Mesendoderm (in vitro differentiated cells): Measurements from ENCODE around the gene TKFC.
"Not testable (repeated sequence)": the region's sequence is repeated elsewhere in the genome, so short reads cannot be mapped to it uniquely, and the experiment has no call there.

Experiments used
- DNase-seq: peaks from one replicate; pipeline ENCODE4 v3.0.0; 2013
- H2AK5ac ChIP-seq: 2 replicates; pipeline ENCODE4 v1.6.1; 2013; ENCODE audit warnings: low read length, inconsistent platforms
- H2BK120ac ChIP-seq: 2 replicates; pipeline ENCODE4 v1.6.1; 2013; ENCODE audit warnings: low read depth, mild to moderate bottlenecking, low read length, moderate library complexity, mixed read lengths
- H2BK15ac ChIP-seq: replicated peaks from 2 replicates; pipeline ENCODE4 v1.6.1; 2013; ENCODE audit warnings: low read depth, mild to moderate bottlenecking, moderate library complexity
- H2BK5ac ChIP-seq: 2 replicates; pipeline ENCODE4 v1.6.1; 2013; ENCODE audit warnings: low read length, inconsistent platforms
- H3K18ac ChIP-seq: 2 replicates; pipeline ENCODE4 v1.6.1; 2013; ENCODE audit warnings: mild to moderate bottlenecking, low read length, mixed read lengths
- H3K23ac ChIP-seq: one replicate; pipeline ENCODE4 v1.6.1; 2013; ENCODE audit warnings: low read length
- H3K27ac ChIP-seq: 2 replicates; pipeline ENCODE4 v1.5.1; 2013; ENCODE audit warnings: low read depth, mild to moderate bottlenecking, inconsistent platforms, low read length, moderate library complexity
- H3K27me3 ChIP-seq: 2 replicates; pipeline ENCODE4 v1.6.1; 2013; ENCODE audit warnings: low read length, control low read depth, mild to moderate bottlenecking, inconsistent platforms; ENCODE audit not compliant: insufficient read depth, poor library complexity
- H3K36me3 ChIP-seq: 2 replicates; pipeline ENCODE4 v1.6.1; 2013; ENCODE audit warnings: low read length, inconsistent platforms; ENCODE audit not compliant: control insufficient read depth, insufficient read depth
- H3K4ac ChIP-seq: one replicate; pipeline ENCODE4 v1.6.1; 2013; ENCODE audit warnings: low read depth, mild to moderate bottlenecking, low read length, moderate library complexity
- H3K4me1 ChIP-seq: 2 replicates; pipeline ENCODE4 v1.6.1; 2013; ENCODE audit warnings: low read depth, low read length, inconsistent platforms; ENCODE audit not compliant: control insufficient read depth
- H3K4me2 ChIP-seq: 2 replicates; pipeline ENCODE4 v1.6.1; 2013; ENCODE audit warnings: low read length
- H3K4me3 ChIP-seq: 2 replicates; pipeline ENCODE4 v1.5.1; 2013; ENCODE audit warnings: mild to moderate bottlenecking, low read length
- H3K56ac ChIP-seq: one replicate; pipeline ENCODE4 v1.6.1; 2013; ENCODE audit warnings: low read length
- H3K79me1 ChIP-seq: 2 replicates; pipeline ENCODE4 v1.6.1; 2013; ENCODE audit warnings: low read length, inconsistent platforms
- H3K79me2 ChIP-seq: 2 replicates; pipeline ENCODE4 v1.6.1; 2013; ENCODE audit warnings: mild to moderate bottlenecking, low read length; ENCODE audit not compliant: control insufficient read depth, insufficient read depth
- H3K9ac ChIP-seq: 2 replicates; pipeline ENCODE4 v1.6.1; 2013; ENCODE audit warnings: low read length, inconsistent platforms
- H4K5ac ChIP-seq: one replicate; pipeline ENCODE4 v1.6.1; 2013; ENCODE audit warnings: low read length
- H4K8ac ChIP-seq: one replicate; pipeline ENCODE4 v1.6.1; 2013; ENCODE audit warnings: low read depth, mild to moderate bottlenecking, control low read depth, low read length, moderate library complexity
- WGBS: extraction: QIAGEN DNeasy Blood & Tissue Kit; methylation state at CpG from one replicate; pipeline ENCODE4 v1.1.7; 2013; ENCODE audit warnings: low lambda C conversion rate, missing lambda C conversion rate; ENCODE audit not compliant: insufficient coverage; ENCODE audit errors: extremely low coverage; 5-methylcytosine and 5-hydroxymethylcytosine counted together

Gene TKFC

GRCh38 chr11:61378713-61379313, 45.8 kb downstream of the TKFC start:
- no peak overlapping the region for H4K8ac ChIP-seq
- H3K4ac ChIP-seq = no peak overlapping the region
- H3K79me2 ChIP-seq = no peaks in the 10 kb centered on the region
- H3K79me1 ChIP-seq = no peaks in the 10 kb centered on the region
- no peak overlapping the region for H3K4me2 ChIP-seq
- H2BK5ac ChIP-seq = no peak overlapping the region
- no peak overlapping the region for H3K18ac ChIP-seq
- H3K56ac ChIP-seq = no peak overlapping the region
- H4K5ac ChIP-seq = no peak overlapping the region
- no peak for DNase-seq
- H2AK5ac ChIP-seq = no peak overlapping the region
- H2BK15ac ChIP-seq = no peak overlapping the region
- no peak overlapping the region for H3K27ac ChIP-seq
- H3K36me3 ChIP-seq = no peaks in the 10 kb centered on the region
- no peak overlapping the region for H3K4me3 ChIP-seq
- no CpG with 5 or more reads among the region's 5 CpGs for WGBS
- H3K9ac ChIP-seq = no peak overlapping the region
- no peak overlapping the region for H2BK120ac ChIP-seq
- H3K4me1 ChIP-seq = no peaks in the 10 kb centered on the region
- no peak overlapping the region for H3K23ac ChIP-seq
- H3K27me3 ChIP-seq = no peaks in the 10 kb centered on the region

GRCh38 chr11:61380884-61381283, 47.9 kb downstream of the TKFC start:
- H2BK5ac ChIP-seq = no peak overlapping the region
- no peaks in the 10 kb centered on the region for H3K4me1 ChIP-seq
- no peak overlapping the region for H3K9ac ChIP-seq
- H3K79me2 ChIP-seq = no peaks in the 10 kb centered on the region
- no peaks in the 10 kb centered on the region for H3K27me3 ChIP-seq
- no peak overlapping the region for H3K23ac ChIP-seq
- no peak overlapping the region for H3K4me2 ChIP-seq
- H4K5ac ChIP-seq = no peak overlapping the region
- H3K56ac ChIP-seq = no peak overlapping the region
- H3K79me1 ChIP-seq = no peaks in the 10 kb centered on the region
- no peak overlapping the region for H3K18ac ChIP-seq
- H3K4me3 ChIP-seq = no peak overlapping the region
- no peak for DNase-seq
- 100% methylated on average over 2 of the region's 9 CpGs for WGBS
- H4K8ac ChIP-seq = no peak overlapping the region
- no peaks in the 10 kb centered on the region for H3K36me3 ChIP-seq
- no peak overlapping the region for H2BK120ac ChIP-seq
- H3K27ac ChIP-seq = no peak overlapping the region
- no peak overlapping the region for H2AK5ac ChIP-seq
- H2BK15ac ChIP-seq = no peak overlapping the region
- H3K4ac ChIP-seq = no peak overlapping the region

- not testable (repeated sequence) for H2BK120ac ChIP-seq, H3K18ac ChIP-seq, H3K79me1 ChIP-seq, H3K79me2 ChIP-seq, H3K56ac ChIP-seq, H3K9ac ChIP-seq, H3K4me3 ChIP-seq, H3K36me3 ChIP-seq, H4K8ac ChIP-seq, H2BK15ac ChIP-seq, H3K27ac ChIP-seq, H2BK5ac ChIP-seq, H3K27me3 ChIP-seq, H3K4me2 ChIP-seq, DNase-seq, H2AK5ac ChIP-seq, H3K4me1 ChIP-seq, H4K5ac ChIP-seq, H3K23ac ChIP-seq, H3K4ac ChIP-seq
- WGBS = no CpG with 5 or more reads among the region's 5 CpGs
Observed at GRCh38 chr11:61383859-61384258, 50.8 kb downstream of the TKFC start.

- H3K4me3 ChIP-seq = no peak overlapping the region
- H3K79me2 ChIP-seq = no peaks in the 10 kb centered on the region
- H2AK5ac ChIP-seq = no peak overlapping the region
- H3K23ac ChIP-seq = no peak overlapping the region
- WGBS = no CpG with 5 or more reads among the region's 15 CpGs
- H3K79me1 ChIP-seq = no peaks in the 10 kb centered on the region
- no peak overlapping the region for H3K4me2 ChIP-seq
- H2BK120ac ChIP-seq = no peak overlapping the region
- no peak overlapping the region for H4K8ac ChIP-seq
- no peak overlapping the region for H2BK15ac ChIP-seq
- no peak overlapping the region for H4K5ac ChIP-seq
- H3K56ac ChIP-seq = no peak overlapping the region
- H3K36me3 ChIP-seq = no peaks in the 10 kb centered on the region
- H3K4ac ChIP-seq = no peak overlapping the region
- H3K18ac ChIP-seq = no peak overlapping the region
- H3K9ac ChIP-seq = no peak overlapping the region
- no peak overlapping the region for H3K27ac ChIP-seq
- H3K4me1 ChIP-seq = no peaks in the 10 kb centered on the region
- H2BK5ac ChIP-seq = no peak overlapping the region
- no peaks in the 10 kb centered on the region for H3K27me3 ChIP-seq
- peak; percentile 70 for DNase-seq
Observed at GRCh38 chr11:61384271-61385242, 51.5 kb downstream of the TKFC start.

GRCh38 chr11:61390161-61390560, 57.1 kb downstream of the TKFC start:
- no peak overlapping the region for H2BK15ac ChIP-seq
- H3K27ac ChIP-seq = no peak overlapping the region
- H2AK5ac ChIP-seq = no peak overlapping the region
- H3K23ac ChIP-seq = no peak overlapping the region
- no peaks in the 10 kb centered on the region for H3K36me3 ChIP-seq
- H3K4ac ChIP-seq = no peak overlapping the region
- H3K9ac ChIP-seq = no peak overlapping the region
- no peak overlapping the region for H3K4me3 ChIP-seq
- H3K79me2 ChIP-seq = no peaks in the 10 kb centered on the region
- H4K5ac ChIP-seq = no peak overlapping the region
- no peak for DNase-seq
- no peak overlapping the region for H3K18ac ChIP-seq
- no peak overlapping the region for H2BK120ac ChIP-seq
- no CpG with 5 or more reads among the region's 1 CpG for WGBS
- H3K79me1 ChIP-seq = no peaks in the 10 kb centered on the region
- no peak overlapping the region for H4K8ac ChIP-seq
- H3K56ac ChIP-seq = no peak overlapping the region
- no peak overlapping the region for H2BK5ac ChIP-seq
- no peaks in the 10 kb centered on the region for H3K27me3 ChIP-seq
- no peak overlapping the region for H3K4me2 ChIP-seq
- H3K4me1 ChIP-seq = peaks cover 2% of the 10 kb centered on the region
